ENCODE results near the gene FAM193B.
"Not testable (repeated sequence)": the region's sequence is repeated elsewhere in the genome, so short reads cannot be mapped to it uniquely, and the experiment has no call there.

The FAM193B gene

GRCh38 chr5:177576169-177576568, 21.8 kb upstream of the FAM193B start:
- no peak for TF ChIP-seq CTCF (IDR thresholded peaks at IDR 0.05; ENCODE audit: low read depth, low read length)
- no peak overlapping the region for H3K4me3 ChIP-seq (ENCODE audit: low read depth, low read length)

- TF ChIP-seq CTCF (IDR thresholded peaks at IDR 0.05; ENCODE audit: low read depth, low read length): no peak
- no peak overlapping the region for H3K4me3 ChIP-seq (ENCODE audit: low read depth, low read length)
Observed at GRCh38 chr5:177575488-177575887, 21.1 kb upstream of the FAM193B start.

- no peak for TF ChIP-seq CTCF (IDR thresholded peaks at IDR 0.05; ENCODE audit: low read depth, low read length)
- H3K4me3 ChIP-seq (ENCODE audit: low read depth, low read length): no peak overlapping the region
Observed at GRCh38 chr5:177569894-177570293, 15.5 kb upstream of the FAM193B start.

GRCh38 chr5:177568326-177568725, 14.0 kb upstream of the FAM193B start:
- TF ChIP-seq CTCF (IDR thresholded peaks at IDR 0.05; ENCODE audit: low read depth, low read length): no peak
- H3K4me3 ChIP-seq (ENCODE audit: low read depth, low read length): no peak overlapping the region

- no peak for TF ChIP-seq CTCF (IDR thresholded peaks at IDR 0.05; ENCODE audit: low read depth, low read length)
Observed at GRCh38 chr5:177565046-177565445, 10.7 kb upstream of the FAM193B start.

GRCh38 chr5:177559446-177559941, 5.1 kb upstream of the FAM193B start:
- not testable (repeated sequence) for H3K4me3 ChIP-seq (ENCODE audit: low read depth, low read length)

More at GRCh38 chr5:177565046-177565445, 10.7 kb upstream of the FAM193B start:
- no peak overlapping the region for H3K4me3 ChIP-seq (ENCODE audit: low read depth, low read length)

- H3K4me3 ChIP-seq (ENCODE audit: low read depth, low read length): no peak overlapping the region
- no peak for TF ChIP-seq CTCF (IDR thresholded peaks at IDR 0.05; ENCODE audit: low read depth, low read length)
Observed at GRCh38 chr5:177557796-177558195, 3.4 kb upstream of the FAM193B start.

GRCh38 chr5:177557041-177557647, 2.8 kb upstream of the FAM193B start:
- no peak for TF ChIP-seq CTCF (IDR thresholded peaks at IDR 0.05; ENCODE audit: low read depth, low read length)
- H3K4me3 ChIP-seq (ENCODE audit: low read depth, low read length): no peak overlapping the region
